Testis (tissue), 3 donors: ENCODE measurements around the gene GALT. TPM values are rescaled to one million over a fixed set of nuclear protein-coding genes. Genes with fewer than 3 reads are reported as not detected.

ENCODE experiments used
- DNase-seq: peaks from one replicate; pipeline ENCODE4 v3.0.0-alpha.2; 2019
- H3K27ac ChIP-seq, 2 donors: fragments of 200-600 bp; sonication (generic); one replicate each; pipeline ENCODE4 v1.5.1; 2019
- H3K27me3 ChIP-seq: fragments of 200-600 bp; sonication (generic); one replicate; pipeline ENCODE4 v1.5.1; 2019
- H3K36me3 ChIP-seq: fragments of 200-600 bp; sonication (generic); one replicate; pipeline ENCODE4 v1.5.1; 2017; ENCODE audit warnings: low read depth; ENCODE audit errors: missing control alignments
- H3K4me1 ChIP-seq: fragments of 200-600 bp; sonication (generic); one replicate; pipeline ENCODE4 v1.5.1; 2019
- H3K4me3 ChIP-seq, 2 donors: fragments of 200-600 bp; sonication (generic); one replicate each; pipeline ENCODE4 v1.5.1; 2017 to 2019
- H3K9me3 ChIP-seq: fragments of 200-600 bp; sonication (generic); one replicate; pipeline ENCODE4 v1.5.1; 2017
- POLR2A ChIP-seq: fragments of 450-650 bp; IDR thresholded peaks from one replicate; pipeline ENCODE4 v1.6.1; 2017; ENCODE audit warnings: antibody characterized with exemption, mild to moderate bottlenecking, moderate library complexity
- WGBS, 2 donors: methylation state at CpG; one replicate each; pipeline ENCODE4 v1.1.5; 2018; 5-methylcytosine and 5-hydroxymethylcytosine counted together
- intact Hi-C: fragments of 100-400 bp; cut with DNase I; formaldehyde crosslinking; loops from one replicate; pipeline ENCODE4 v1.15.1; 2023; ENCODE audit warnings: low total_unique reads
- polyA plus RNA-seq: library from polyadenylated mRNA; stranded (reverse); fragments of 350-450 nt; fragmentation: Illumina TruSeq; extraction: RNeasy Lipid Tissue Mini Kit (QIAGEN cat#74804); gene quantifications from one replicate; pipeline ENCODE4 v1.2.3, GENCODE V29; 2014; ENCODE audit warnings: low read depth, low replicate concordance; ENCODE audit not compliant: insufficient read depth
- total RNA-seq, 2 donors: library from RNA; depleted of rRNA; stranded (reverse); fragments of >200 nt; gene quantifications; one replicate each; pipeline ENCODE4 v1.2.3, GENCODE V29; 2016
- TF ChIP-seq, protein P1 (sequence below), 3 experiments: fragments of 450-650 bp in 2 of 3; fragments of 200-600 bp in 1 of 3; sonication (generic) in 1 of 3; IDR thresholded peaks; one replicate each; pipeline ENCODE4 v1.5.1; 2016 to 2019; ENCODE audit warnings: antibody characterized with exemption in 3 of 3, mild to moderate bottlenecking in 2 of 3, moderate library complexity in 1 of 3

Gene GALT
- total and polyA plus RNA-seq, 3 donors from 2014 or later, result 25.9 to 55.6 (median 46.1) TPM

GRCh38 chr9:34671307-34671706, 24.8 kb downstream of the GALT start:
- 55 to 73% methylated on average over 1 of the region's 1 CpG for WGBS, 2 donors
- H3K36me3 ChIP-seq, result no peaks in the 10 kb centered on the region
- no peak for DNase-seq
- no peaks in the 10 kb centered on the region for H3K27me3 ChIP-seq
- no peak overlapping the region for H3K27ac ChIP-seq
- TF ChIP-seq POLR2A, result no peak
- TF ChIP-seq, protein P1, sequence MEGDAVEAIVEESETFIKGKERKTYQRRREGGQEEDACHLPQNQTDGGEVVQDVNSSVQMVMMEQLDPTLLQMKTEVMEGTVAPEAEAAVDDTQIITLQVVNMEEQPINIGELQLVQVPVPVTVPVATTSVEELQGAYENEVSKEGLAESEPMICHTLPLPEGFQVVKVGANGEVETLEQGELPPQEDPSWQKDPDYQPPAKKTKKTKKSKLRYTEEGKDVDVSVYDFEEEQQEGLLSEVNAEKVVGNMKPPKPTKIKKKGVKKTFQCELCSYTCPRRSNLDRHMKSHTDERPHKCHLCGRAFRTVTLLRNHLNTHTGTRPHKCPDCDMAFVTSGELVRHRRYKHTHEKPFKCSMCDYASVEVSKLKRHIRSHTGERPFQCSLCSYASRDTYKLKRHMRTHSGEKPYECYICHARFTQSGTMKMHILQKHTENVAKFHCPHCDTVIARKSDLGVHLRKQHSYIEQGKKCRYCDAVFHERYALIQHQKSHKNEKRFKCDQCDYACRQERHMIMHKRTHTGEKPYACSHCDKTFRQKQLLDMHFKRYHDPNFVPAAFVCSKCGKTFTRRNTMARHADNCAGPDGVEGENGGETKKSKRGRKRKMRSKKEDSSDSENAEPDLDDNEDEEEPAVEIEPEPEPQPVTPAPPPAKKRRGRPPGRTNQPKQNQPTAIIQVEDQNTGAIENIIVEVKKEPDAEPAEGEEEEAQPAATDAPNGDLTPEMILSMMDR (IDR thresholded peaks at IDR 0.05), result no peak
- no peaks in the 10 kb centered on the region for H3K9me3 ChIP-seq
- no peak overlapping the region for H3K4me3 ChIP-seq
- H3K4me1 ChIP-seq, result peaks cover 5% of the 10 kb centered on the region
- intact Hi-C loops, result no loop called here

DNA sequence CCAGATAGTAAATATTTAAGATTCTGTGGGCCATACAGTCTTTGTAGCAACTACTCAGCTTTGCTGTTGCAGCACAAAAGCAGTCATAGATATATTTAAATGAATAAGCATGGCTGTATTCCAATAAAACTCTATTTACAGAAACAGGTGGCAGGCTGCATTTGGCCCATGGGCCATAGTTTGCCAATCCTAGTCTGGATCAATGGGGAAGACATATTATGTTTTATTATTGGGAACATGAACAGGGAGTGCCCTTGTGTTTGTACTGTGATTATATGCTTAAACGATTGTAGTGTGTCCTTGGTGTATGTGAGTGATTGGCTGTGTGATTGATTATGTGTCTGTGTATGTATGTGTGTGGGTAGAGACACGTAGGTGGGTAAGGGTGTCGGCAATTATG, 28.0 kb downstream of the GALT start:
- Histone ChIP-seq H3K9me3 (no peaks in the 10 kb centered on the region), H3K36me3 (no peaks in the 10 kb centered on the region), H3K4me3 (no peak overlapping the region), H3K27me3 (no peaks in the 10 kb centered on the region), H3K4me1 (no peaks in the 10 kb centered on the region), H3K27ac (no peak overlapping the region)
- intact Hi-C loops, result no loop called here
- TF ChIP-seq, protein P1 (IDR thresholded peaks at IDR 0.05), result no peak
- no peak for TF ChIP-seq POLR2A
- DNase-seq, result no peak
- 92 to 96% methylated on average over 3 of the region's 3 CpGs for WGBS, 2 donors

DNA sequence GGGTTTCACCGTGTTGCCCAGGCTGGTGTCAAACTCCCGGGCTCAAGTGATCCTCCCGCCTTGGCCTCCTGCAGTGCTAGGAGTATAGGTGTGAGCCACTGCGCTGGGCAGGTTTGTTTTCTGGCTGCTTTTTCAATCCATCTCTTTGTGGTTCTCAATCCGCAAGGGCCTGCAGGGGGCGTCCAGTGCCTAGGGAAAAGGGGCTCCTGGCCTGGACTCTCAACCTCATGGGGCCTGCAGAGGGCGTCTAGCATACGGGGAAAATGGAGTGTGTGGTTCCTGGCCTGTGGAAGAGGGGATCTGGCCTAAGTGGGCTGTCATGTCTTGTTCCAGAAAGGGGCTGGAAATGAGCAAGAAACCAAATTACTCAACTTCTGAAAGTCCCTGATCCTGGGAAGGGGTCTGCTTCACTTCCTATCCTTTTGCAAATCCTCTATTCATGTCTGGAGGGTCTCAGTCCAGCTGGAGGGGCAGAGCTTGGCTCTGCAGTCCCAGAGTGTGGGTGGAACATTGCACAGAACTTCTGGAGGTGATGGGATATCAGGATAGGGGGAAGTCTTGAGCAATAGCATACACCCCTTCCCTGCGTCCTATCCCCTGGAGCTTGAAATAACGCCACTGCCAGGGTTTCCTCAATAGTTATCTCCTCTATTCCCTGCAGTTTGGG, 28.7 kb downstream of the GALT start:
- no peaks in the 10 kb centered on the region for H3K27me3 ChIP-seq
- no peak overlapping the region for H3K4me3 ChIP-seq
- no peak overlapping the region for H3K27ac ChIP-seq
- H3K4me1 ChIP-seq, result no peaks in the 10 kb centered on the region
- 67 to 69% methylated on average over 8 to 10 of the region's 10 CpGs for WGBS, 2 donors
- no peaks in the 10 kb centered on the region for H3K9me3 ChIP-seq
- peak; percentile 37 for DNase-seq
- H3K36me3 ChIP-seq, result no peaks in the 10 kb centered on the region
- TF ChIP-seq, protein P1 (IDR thresholded peaks at IDR 0.05), result peak in 1 of 3 experiments; percentile 24
- TF ChIP-seq POLR2A, result no peak
- intact Hi-C loops, result no loop called here

DNA sequence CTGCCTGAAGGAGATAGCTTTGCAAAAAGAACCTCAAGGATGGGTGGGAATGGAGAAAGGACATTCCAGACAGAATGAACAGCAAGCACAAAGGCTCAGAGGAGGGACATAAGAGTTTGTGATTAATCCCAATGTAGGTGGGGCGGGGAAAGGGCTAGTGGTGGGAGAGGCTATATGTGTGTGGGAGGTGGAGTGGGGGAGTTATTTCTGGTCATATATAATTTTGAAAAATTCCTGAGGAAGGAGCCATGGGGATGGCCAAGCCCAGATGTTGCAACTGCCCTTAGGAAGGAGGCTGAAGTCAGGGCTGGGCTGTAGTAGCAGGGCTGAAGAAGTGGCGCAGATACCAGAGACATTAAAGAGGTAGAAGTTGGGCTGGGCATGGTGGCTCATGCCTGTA, 29.4 kb downstream of the GALT start:
- H3K4me3 ChIP-seq, result no peak overlapping the region
- no peak for DNase-seq
- TF ChIP-seq POLR2A, result no peak
- TF ChIP-seq, protein P1 (IDR thresholded peaks at IDR 0.05), result no peak
- no peaks in the 10 kb centered on the region for H3K27me3 ChIP-seq
- H3K27ac ChIP-seq, result no peak overlapping the region
- intact Hi-C loops, result no loop called here
- no peaks in the 10 kb centered on the region for H3K4me1 ChIP-seq
- WGBS, 2 donors, result 96 to 98% methylated on average over 2 of the region's 2 CpGs
- no peaks in the 10 kb centered on the region for H3K36me3 ChIP-seq
- H3K9me3 ChIP-seq, result no peaks in the 10 kb centered on the region

DNA sequence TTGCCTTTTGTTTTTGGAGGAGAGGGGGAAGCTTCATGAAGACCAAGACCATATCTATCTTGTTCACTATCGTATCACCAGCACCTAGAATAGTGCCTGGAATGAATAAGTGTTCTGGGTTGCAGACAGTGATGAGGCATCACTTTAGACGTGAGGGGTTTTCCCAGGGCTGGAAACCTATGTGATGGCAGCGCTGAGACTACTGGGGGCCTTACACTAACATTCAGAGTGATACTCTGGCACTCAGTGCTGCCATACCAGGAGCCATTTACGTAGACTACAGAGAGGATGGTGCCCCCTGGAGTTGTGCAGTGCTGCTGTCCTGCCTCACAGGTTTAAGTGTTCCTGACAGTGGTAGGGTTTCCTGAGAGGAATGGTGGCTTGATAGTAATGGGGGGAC, 37.7 kb downstream of the GALT start:
- Histone ChIP-seq H3K36me3 (no peaks in the 10 kb centered on the region), H3K4me3 (no peak overlapping the region), H3K9me3 (no peaks in the 10 kb centered on the region), H3K27me3 (no peaks in the 10 kb centered on the region), H3K4me1 (no peaks in the 10 kb centered on the region), H3K27ac (no peak overlapping the region)
- intact Hi-C loops, result no loop called here
- DNase-seq, result no peak
- no peak for TF ChIP-seq POLR2A
- TF ChIP-seq, protein P1 (IDR thresholded peaks at IDR 0.05), result no peak
- 75 to 97% methylated on average over 1 to 4 of the region's 4 CpGs for WGBS, 2 donors
